Tibial nerve (tissue), 4 donors: Measurements from ENCODE around the gene AGPAT3. TPM values are rescaled to one million over a fixed set of nuclear protein-coding genes. Genes with fewer than 3 reads are reported as not detected.

Experiments
- DNase-seq, 2 donors: peaks; one replicate each; pipeline ENCODE4 v3.0.0-alpha.2; 2019; ENCODE audit warnings: low spot score in 2 of 2
- H3K27ac ChIP-seq, 4 donors: fragments of 200-600 bp; sonication (generic) in 3 of 4; one replicate each; pipeline ENCODE4 v1.5.1; 2017 to 2019; ENCODE audit warnings: mild to moderate bottlenecking in 1 of 4
- H3K27me3 ChIP-seq, 2 donors: fragments of 200-600 bp; sonication (generic) in 1 of 2; one replicate each; pipeline versions ENCODE4 v1.5.1 to v1.6.0; 2017 to 2019
- H3K36me3 ChIP-seq, 3 donors: fragments of 200-600 bp; sonication (generic); one replicate each; pipeline ENCODE4 v1.5.1; 2018 to 2019
- H3K4me1 ChIP-seq, 4 donors: fragments of 200-600 bp; sonication (generic) in 3 of 4; one replicate each; pipeline ENCODE4 v1.5.1; 2017 to 2019
- H3K4me3 ChIP-seq, 4 donors: fragments of 200-600 bp; sonication (generic) in 3 of 4; one replicate each; pipeline ENCODE4 v1.5.1; 2017 to 2019; ENCODE audit warnings: mild to moderate bottlenecking in 1 of 4, moderate library complexity in 1 of 4
- H3K9me3 ChIP-seq, 4 donors: fragments of 200-600 bp; sonication (generic) in 3 of 4; one replicate each; pipeline ENCODE4 v1.5.1; 2017 to 2019
- EP300 ChIP-seq, 2 donors: sonication (generic); formaldehyde crosslinking; IDR thresholded peaks; one replicate each; pipeline ENCODE4 v1.6.1; 2017; ENCODE audit warnings: antibody characterized with exemption in 2 of 2, mild to moderate bottlenecking in 1 of 2
- POLR2A ChIP-seq, 2 donors: fragments of 450-650 bp; IDR thresholded peaks; one replicate each; pipeline ENCODE4 v1.6.1; 2017; ENCODE audit warnings: antibody characterized with exemption in 2 of 2, mild to moderate bottlenecking in 2 of 2, moderate library complexity in 2 of 2
- WGBS, 2 donors: methylation state at CpG; one replicate each; pipeline ENCODE4 v1.1.5; 2018; 5-methylcytosine and 5-hydroxymethylcytosine counted together
- total RNA-seq, 4 donors: library from RNA; depleted of rRNA; stranded (reverse); fragments of >200 nt; gene quantifications; one replicate each; pipeline ENCODE4 v1.1.0, GENCODE V29; 2016
- TF ChIP-seq, protein P1 (sequence below), 5 experiments: fragments of 200-600 bp in 3 of 5; fragments of 450-650 bp in 2 of 5; sonication (generic) in 3 of 5; IDR thresholded peaks; one replicate each; pipeline ENCODE4 v1.5.1; 2016 to 2019; ENCODE audit warnings: antibody characterized with exemption in 5 of 5, mild to moderate bottlenecking in 3 of 5, moderate library complexity in 2 of 5

The AGPAT3 gene
- total RNA-seq, 4 donors from 2014 or later = 29.9 to 45.6 (median 36.4) TPM

DNA sequence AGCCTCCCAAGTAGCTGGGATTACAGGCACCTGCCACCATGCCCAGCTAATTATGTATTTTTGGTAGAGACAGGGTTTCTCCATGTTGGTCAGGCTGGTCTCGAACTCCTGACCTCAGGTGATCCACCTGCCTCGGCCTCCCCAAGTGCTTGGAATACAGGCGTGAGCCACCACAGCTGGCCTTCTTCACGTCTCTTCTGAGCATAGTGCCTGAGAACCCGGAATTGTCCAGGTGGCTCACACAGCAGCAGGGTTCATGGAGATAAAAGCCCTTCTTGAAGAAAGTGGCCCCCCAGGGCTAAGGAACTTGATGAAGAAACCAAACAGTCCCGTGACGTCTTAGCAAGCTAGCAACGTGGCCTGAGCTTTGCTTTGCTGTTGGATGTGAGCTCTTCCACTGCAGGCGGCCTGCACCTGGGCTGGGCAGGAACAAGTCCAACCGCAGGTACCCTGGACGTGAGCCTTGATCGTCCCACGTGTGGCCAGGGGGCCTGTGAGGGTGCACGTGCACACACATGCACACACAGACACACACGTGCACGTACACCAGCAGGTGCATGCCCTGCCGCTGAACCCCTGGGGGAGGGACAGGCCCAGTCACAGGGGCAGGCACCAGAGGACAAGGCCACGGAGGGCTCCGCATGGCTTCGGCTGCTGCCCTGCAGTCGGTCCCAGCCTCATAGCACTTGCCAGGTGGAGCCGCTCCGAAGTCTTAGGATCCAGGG lies 123.6 kb downstream of the AGPAT3 start:
- peaks cover 0 to 8% (median 0%) of the 10 kb centered on the region in 3 donors for H3K36me3 ChIP-seq
- DNase-seq = no peak
- H3K4me1 ChIP-seq = peaks cover 0 to 26% (median 3%) of the 10 kb centered on the region in 4 donors
- WGBS, 2 donors = 82% methylated on average over 17 to 21 of the region's 23 CpGs
- H3K9me3 ChIP-seq = no peaks in the 10 kb centered on the region
- H3K27me3 ChIP-seq = no peaks in the 10 kb centered on the region
- no peak for TF ChIP-seq EP300 (IDR thresholded peaks at IDR 0.05)
- TF ChIP-seq, protein P1, sequence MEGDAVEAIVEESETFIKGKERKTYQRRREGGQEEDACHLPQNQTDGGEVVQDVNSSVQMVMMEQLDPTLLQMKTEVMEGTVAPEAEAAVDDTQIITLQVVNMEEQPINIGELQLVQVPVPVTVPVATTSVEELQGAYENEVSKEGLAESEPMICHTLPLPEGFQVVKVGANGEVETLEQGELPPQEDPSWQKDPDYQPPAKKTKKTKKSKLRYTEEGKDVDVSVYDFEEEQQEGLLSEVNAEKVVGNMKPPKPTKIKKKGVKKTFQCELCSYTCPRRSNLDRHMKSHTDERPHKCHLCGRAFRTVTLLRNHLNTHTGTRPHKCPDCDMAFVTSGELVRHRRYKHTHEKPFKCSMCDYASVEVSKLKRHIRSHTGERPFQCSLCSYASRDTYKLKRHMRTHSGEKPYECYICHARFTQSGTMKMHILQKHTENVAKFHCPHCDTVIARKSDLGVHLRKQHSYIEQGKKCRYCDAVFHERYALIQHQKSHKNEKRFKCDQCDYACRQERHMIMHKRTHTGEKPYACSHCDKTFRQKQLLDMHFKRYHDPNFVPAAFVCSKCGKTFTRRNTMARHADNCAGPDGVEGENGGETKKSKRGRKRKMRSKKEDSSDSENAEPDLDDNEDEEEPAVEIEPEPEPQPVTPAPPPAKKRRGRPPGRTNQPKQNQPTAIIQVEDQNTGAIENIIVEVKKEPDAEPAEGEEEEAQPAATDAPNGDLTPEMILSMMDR (IDR thresholded peaks at IDR 0.05) = no peak
- no peak for TF ChIP-seq POLR2A (IDR thresholded peaks at IDR 0.05)
- no peak overlapping the region for H3K4me3 ChIP-seq
- peak overlapping the region in 2 of 4 donors; percentile 22 to 81 for H3K27ac ChIP-seq

DNA sequence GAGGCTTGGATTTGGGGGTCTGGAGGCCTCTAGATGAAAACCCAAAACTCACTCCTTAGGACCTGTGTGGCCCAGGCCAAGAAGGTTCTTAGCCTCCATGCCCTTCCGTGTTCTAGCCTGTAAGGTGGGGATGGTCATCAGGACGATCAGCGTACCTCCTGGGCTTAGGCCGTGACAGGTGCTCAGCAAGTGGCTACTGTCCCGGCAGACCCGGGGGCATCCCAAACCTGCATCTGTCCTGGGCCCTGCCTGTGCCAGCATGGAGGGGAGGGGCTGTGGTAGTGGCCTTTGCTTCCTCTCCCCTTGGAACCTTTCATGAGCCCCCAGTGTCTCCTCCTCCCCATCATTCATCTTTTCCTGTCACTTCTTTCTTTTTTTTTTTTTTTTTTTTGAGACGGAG lies 124.4 kb downstream of the AGPAT3 start:
- H3K27ac ChIP-seq = peak overlapping the region in 1 of 4 donors; percentile 81
- no peak overlapping the region for H3K4me3 ChIP-seq
- WGBS, 2 donors = 81 to 90% methylated on average over 7 of the region's 7 CpGs
- no peak for TF ChIP-seq POLR2A (IDR thresholded peaks at IDR 0.05)
- no peak for TF ChIP-seq EP300 (IDR thresholded peaks at IDR 0.05)
- TF ChIP-seq, protein P1 (IDR thresholded peaks at IDR 0.05) = no peak
- H3K4me1 ChIP-seq = peaks cover 0 to 26% (median 3%) of the 10 kb centered on the region in 4 donors
- no peak for DNase-seq
- peaks cover 0 to under 1% (median 0%) of the 10 kb centered on the region in 3 donors for H3K36me3 ChIP-seq
- no peaks in the 10 kb centered on the region for H3K27me3 ChIP-seq
- H3K9me3 ChIP-seq = no peaks in the 10 kb centered on the region

DNA sequence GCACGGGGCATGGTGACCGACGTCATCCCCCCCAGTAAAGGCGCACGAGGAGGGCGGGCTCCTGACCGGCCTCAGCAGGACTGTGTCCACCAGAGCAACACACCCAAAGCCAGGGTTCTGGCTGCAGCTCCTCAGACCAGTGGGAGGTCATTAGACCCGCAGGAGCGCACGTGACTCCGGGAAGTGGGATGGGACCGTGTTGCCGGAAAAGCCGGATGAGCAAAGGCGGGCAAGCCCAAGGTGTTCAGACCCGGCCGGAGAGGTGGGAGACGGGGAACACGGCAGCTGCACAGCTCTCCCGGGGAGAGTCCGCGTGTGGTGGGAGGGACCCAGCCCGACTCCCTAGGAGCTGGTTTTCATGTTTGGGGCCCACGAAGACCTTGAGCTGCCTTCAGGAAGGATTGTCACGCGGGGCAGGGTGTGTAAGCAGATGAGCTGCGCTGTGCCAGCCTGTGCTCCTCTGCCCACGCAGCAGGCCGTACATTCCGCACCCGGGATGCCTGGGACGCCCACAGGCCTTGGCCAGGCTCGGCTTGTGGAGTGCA lies 126.5 kb downstream of the AGPAT3 start:
- 53 to 85% methylated on average over 31 to 32 of the region's 33 CpGs for WGBS, 2 donors
- TF ChIP-seq EP300 (IDR thresholded peaks at IDR 0.05) = peak in 1 of 2 donors; percentile 49
- TF ChIP-seq POLR2A (IDR thresholded peaks at IDR 0.05) = no peak
- H3K36me3 ChIP-seq = no peaks in the 10 kb centered on the region
- peaks cover 0 to 12% (median 0%) of the 10 kb centered on the region in 4 donors for H3K4me1 ChIP-seq
- H3K9me3 ChIP-seq = no peaks in the 10 kb centered on the region
- H3K4me3 ChIP-seq = no peak overlapping the region
- H3K27me3 ChIP-seq = no peaks in the 10 kb centered on the region
- DNase-seq = no peak
- H3K27ac ChIP-seq = peak overlapping the region in 3 of 4 donors; percentile 54 to 81 (median 69)

DNA sequence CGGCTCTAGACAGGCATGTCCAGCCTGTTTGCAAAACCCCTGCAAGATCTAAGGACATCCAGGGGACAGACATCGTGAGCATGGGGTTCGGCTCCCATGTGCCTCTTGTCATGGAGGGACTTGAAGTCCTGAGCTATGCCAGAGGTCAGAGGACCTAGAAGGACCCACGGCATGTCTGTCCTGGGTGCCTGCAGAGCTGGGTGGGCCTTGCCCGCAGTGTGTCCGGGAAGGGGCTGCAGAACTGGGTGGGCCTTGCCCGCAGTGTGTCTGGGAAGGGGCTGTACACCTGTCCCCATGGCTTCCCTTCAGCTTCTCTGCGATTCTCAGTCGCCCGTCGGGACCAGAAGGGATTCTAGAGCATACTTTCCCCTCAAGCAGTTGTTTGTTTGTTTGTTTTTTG lies 127.1 kb downstream of the AGPAT3 start:
- no peak for DNase-seq
- 86 to 88% methylated on average over 11 of the region's 11 CpGs for WGBS, 2 donors

DNA sequence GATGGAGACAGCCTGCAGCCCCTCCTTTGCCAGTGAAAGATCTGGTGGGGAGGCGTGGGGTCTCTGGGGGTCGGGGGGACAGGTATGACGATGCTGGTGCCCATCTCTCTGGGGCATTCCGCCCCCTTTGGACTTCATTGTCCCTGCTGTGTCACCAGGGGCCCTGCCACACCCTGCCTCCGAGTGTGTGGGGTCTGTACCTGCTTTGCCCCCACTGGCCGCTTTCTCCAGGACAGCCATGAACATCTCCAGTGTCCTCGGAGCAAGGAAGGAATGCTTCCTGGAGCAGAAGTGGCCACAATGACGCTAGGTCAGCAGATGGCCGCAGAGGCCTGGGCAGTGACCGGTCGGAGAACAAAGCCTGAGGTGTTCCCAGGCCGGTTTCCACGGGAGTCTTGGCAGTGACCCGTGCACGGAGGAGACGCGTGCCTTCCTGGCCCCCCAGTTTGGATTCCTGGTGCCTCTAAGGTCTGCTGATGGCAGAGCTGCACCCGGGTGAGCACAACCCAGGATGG lies 128.5 kb downstream of the AGPAT3 start:
- Histone ChIP-seq H3K4me3 (no peak overlapping the region), H3K36me3 (no peaks in the 10 kb centered on the region), H3K9me3 (no peaks in the 10 kb centered on the region), H3K27ac (peak overlapping the region in 3 of 4 donors; percentile 15 to 81 (median 56)), H3K27me3 (no peaks in the 10 kb centered on the region), H3K4me1 (no peaks in the 10 kb centered on the region)
- WGBS, 2 donors = 51 to 63% methylated on average over 12 to 16 of the region's 18 CpGs
- no peak for DNase-seq
- TF ChIP-seq EP300 (IDR thresholded peaks at IDR 0.05) (no peak), POLR2A (IDR thresholded peaks at IDR 0.05) (no peak)
- TF ChIP-seq, protein P1 (IDR thresholded peaks at IDR 0.05) = no peak

More for the DNA sequence above, 127.1 kb downstream of the AGPAT3 start:
- H3K36me3 ChIP-seq = no peaks in the 10 kb centered on the region
- TF ChIP-seq EP300 (IDR thresholded peaks at IDR 0.05) (no peak), POLR2A (IDR thresholded peaks at IDR 0.05) (no peak)
- TF ChIP-seq, protein P1 (IDR thresholded peaks at IDR 0.05) = no peak
- peaks cover 0 to 6% (median 0%) of the 10 kb centered on the region in 4 donors for H3K4me1 ChIP-seq
- H3K27ac ChIP-seq = peak overlapping the region in 2 of 4 donors; percentile 69 to 81
- no peaks in the 10 kb centered on the region for H3K27me3 ChIP-seq
- no peak overlapping the region for H3K4me3 ChIP-seq
- H3K9me3 ChIP-seq = no peaks in the 10 kb centered on the region
